SK-N-SH treated with all-trans-retinoic acid at 6 μM for 48 hours (cell line): ENCODE measurements around the gene S100A1.

Source experiments
- ESRRG ChIP-seq: fragments of 250-450 bp; sonication (Bioruptor Pico); IDR thresholded peaks from 2 replicates; pipeline ENCODE4 v1.6.1; 2021; ENCODE audit warnings: mild to moderate bottlenecking
- GLIS3 ChIP-seq: fragments of 250-450 bp; sonication (Bioruptor Pico); IDR thresholded peaks from 2 replicates; pipeline ENCODE4 v1.5.0; 2020; ENCODE audit warnings: mild to moderate bottlenecking, moderate library complexity
- PATZ1 ChIP-seq: fragments of 250-450 bp; sonication (Bioruptor Pico); IDR thresholded peaks from 2 replicates; pipeline ENCODE4 v1.8.0; 2020; ENCODE audit warnings: mild to moderate bottlenecking, moderate library complexity, borderline replicate concordance
- PPARA ChIP-seq: fragments of 250-450 bp; sonication (Bioruptor Pico); IDR thresholded peaks from 2 replicates; pipeline ENCODE4 v1.5.0; 2020; ENCODE audit warnings: mild to moderate bottlenecking, borderline replicate concordance
- ZC3H10 ChIP-seq: fragments of 250-450 bp; sonication (Bioruptor Pico); IDR thresholded peaks from 2 replicates; pipeline ENCODE4 v1.5.1; 2021; ENCODE audit warnings: mild to moderate bottlenecking, moderate library complexity
- ZFP3 ChIP-seq: fragments of 250-450 bp; sonication (Bioruptor Pico); IDR thresholded peaks from 2 replicates; pipeline ENCODE4 v1.5.0; 2020; ENCODE audit warnings: mild to moderate bottlenecking, moderate library complexity

GRCh38 chr1:153647346-153647714 is 19.1 kb downstream of the S100A1 start:
- no peak for TF ChIP-seq ZC3H10 (CRISPR knock-in tag)
- TF ChIP-seq ZFP3 (CRISPR knock-in tag), result no peak
- 0 out of 2 replicates have a peak, but pooled peaks have one; percentile 13 for TF ChIP-seq PATZ1 (CRISPR knock-in tag)
- no peak for TF ChIP-seq PPARA
- TF ChIP-seq GLIS3 (CRISPR knock-in tag), result no peak
- TF ChIP-seq ESRRG (CRISPR knock-in tag), result no peak
